Activated T-helper 17 cell treated with anti-CD3 and anti-CD28 coated beads, Interleukin-2, amount 50 U/mL, for 72 hours (primary cell): ENCODE data around the gene FADS6. TPM values are rescaled to one million over a fixed set of nuclear protein-coding genes. Genes with fewer than 3 reads are reported as not detected.
"Not testable (repeated sequence)": the region's sequence is repeated elsewhere in the genome, so short reads cannot be mapped to it uniquely, and the experiment has no call there.

ENCODE experiments used
- ATAC-seq: fragments of 150-1000 bp; cut with Tn5 transposase; replicated peaks from 2 replicates; pipeline ENCODE4 v1.10.0; 2021; ENCODE audit warnings: mild to moderate bottlenecking, moderate library complexity
- H3K27ac Mint-ChIP-seq: one replicate; pipeline ENCODE4 v1.8.0; 2022; ENCODE audit warnings: mixed read lengths
- H3K27me3 Mint-ChIP-seq: one replicate; pipeline ENCODE4 v1.8.0; 2022; ENCODE audit warnings: mixed read lengths
- H3K36me3 Mint-ChIP-seq: one replicate; pipeline ENCODE4 v1.8.0; 2022; ENCODE audit warnings: low read depth, mild to moderate bottlenecking, mixed read lengths
- H3K4me1 Mint-ChIP-seq: one replicate; pipeline ENCODE4 v1.8.0; 2022; ENCODE audit warnings: mixed read lengths
- H3K4me3 Mint-ChIP-seq: one replicate; pipeline ENCODE4 v1.8.0; 2022; ENCODE audit warnings: mild to moderate bottlenecking, mixed read lengths
- H3K9me3 Mint-ChIP-seq: one replicate; pipeline ENCODE4 v1.8.0; 2022; ENCODE audit warnings: mixed read lengths
- total RNA-seq, 2 donors: library from RNA; stranded (reverse); gene quantifications; one replicate each; pipeline ENCODE4 v1.2.3, GENCODE V29; 2022

The FADS6 gene
- total RNA-seq, 2 donors from 2014 or later = not detected

DNA sequence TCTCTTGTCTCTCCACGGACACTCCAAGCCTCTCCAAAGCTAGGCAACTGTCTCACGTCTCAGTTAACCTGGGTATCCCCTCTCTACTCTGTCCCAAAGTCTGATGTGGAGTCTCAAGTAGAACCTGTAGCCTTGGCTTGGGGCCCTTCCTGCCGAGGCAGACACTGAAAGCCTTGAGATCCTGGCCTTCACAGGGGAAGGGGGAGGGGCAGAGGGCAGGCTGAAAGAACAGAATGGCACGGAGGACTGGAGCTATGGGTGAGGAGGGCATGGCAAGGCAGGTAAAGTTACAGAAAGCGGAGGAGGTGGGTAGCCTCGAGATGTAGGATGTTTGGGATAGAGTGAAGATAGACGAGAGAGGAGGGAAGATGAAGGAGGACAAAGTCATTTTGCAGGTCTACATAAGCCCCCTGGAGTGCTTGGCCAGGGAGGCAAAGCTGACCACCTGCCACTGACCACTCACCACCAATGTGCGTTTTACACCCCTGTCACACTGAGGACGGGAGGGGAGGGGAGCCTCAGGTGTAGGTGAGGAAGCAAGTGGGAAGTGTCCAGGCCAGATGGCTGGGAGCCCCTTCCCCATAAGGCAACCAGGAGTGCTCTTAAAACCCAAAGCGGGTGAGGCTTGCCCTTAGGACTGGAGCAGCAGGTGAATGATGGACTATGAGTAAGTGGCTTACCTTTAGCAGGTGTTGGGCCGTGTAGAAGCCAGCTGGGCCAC, 21.9 kb downstream of the FADS6 start:
- peaks cover 26% of the 10 kb centered on the region for H3K36me3 Mint-ChIP-seq
- peaks cover 16% of the 10 kb centered on the region for H3K4me1 Mint-ChIP-seq
- peak overlapping the region; percentile 91 for H3K4me3 Mint-ChIP-seq
- ATAC-seq = no peak
- H3K27me3 Mint-ChIP-seq = no peaks in the 10 kb centered on the region
- peak overlapping the region; percentile 43 for H3K27ac Mint-ChIP-seq
- H3K9me3 Mint-ChIP-seq = no peaks in the 10 kb centered on the region

DNA sequence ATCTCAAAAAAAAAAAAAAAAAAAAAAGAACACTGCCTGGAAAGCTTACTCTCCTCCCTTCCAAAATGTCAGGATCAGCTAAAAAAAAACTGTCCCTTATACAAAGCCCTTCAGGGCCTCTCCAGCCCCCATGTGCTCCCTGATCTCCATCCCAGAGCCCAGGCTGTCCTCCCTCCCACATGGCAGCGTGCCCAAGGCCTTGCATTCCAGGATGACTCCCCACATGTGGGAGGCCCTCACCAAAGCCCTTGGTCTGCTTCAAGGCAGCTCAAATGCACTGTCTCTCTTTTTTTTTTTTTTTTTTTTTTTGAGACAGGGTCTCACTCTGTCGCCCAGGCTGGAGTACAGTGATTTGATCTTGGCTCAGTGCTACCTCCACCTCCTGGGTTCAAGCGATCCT, 22.9 kb downstream of the FADS6 start:
- no peaks in the 10 kb centered on the region for H3K9me3 Mint-ChIP-seq
- no peaks in the 10 kb centered on the region for H3K27me3 Mint-ChIP-seq
- peaks cover 26% of the 10 kb centered on the region for H3K36me3 Mint-ChIP-seq
- no peak for ATAC-seq
- no peak overlapping the region for H3K4me3 Mint-ChIP-seq
- no peak overlapping the region for H3K27ac Mint-ChIP-seq
- H3K4me1 Mint-ChIP-seq = peaks cover 16% of the 10 kb centered on the region

DNA sequence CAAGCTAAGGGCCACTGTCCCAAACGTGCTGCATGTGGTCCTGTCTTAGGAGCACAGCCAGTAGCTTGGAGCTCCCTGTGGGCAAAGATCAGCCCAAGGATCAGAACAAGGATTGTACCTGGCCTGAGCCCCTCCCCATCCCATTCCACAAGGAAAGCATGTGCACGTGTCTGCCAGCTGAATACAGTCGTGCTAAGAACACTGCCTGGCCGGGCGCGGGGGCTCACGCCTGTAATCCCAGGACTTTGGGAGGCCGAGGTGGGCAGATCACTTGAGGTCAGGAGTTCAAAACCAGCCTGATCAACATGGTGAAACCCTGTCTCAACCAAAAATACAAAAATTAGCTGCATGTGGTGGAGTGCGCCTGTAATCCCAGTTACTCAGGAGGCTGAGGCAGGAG, 23.4 kb downstream of the FADS6 start:
- ATAC-seq, H3K4me3 Mint-ChIP-seq, H3K27me3 Mint-ChIP-seq, H3K9me3 Mint-ChIP-seq, H3K27ac Mint-ChIP-seq: not testable (repeated sequence)
- Mint-ChIP-seq H3K36me3 (peaks cover 30% of the 10 kb centered on the region), H3K4me1 (peaks cover 18% of the 10 kb centered on the region)

DNA sequence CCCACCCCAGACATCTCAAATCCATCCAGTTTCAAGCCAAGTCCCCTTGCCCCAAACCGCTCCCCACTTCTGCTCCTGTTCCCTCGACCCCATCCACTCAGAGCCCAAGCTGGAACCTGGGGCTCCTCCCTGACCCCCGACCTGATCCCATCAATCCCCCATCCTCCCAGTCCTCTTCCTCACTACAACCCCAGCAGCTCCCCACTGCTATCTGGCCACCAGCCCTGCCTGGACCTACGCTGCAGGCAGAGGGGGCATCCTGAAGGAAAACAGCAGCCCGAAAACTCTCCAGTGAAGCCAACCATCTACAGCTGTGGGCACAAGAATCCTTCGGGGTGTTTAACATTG, 24.6 kb downstream of the FADS6 start:
- no peak overlapping the region for H3K27ac Mint-ChIP-seq
- no peaks in the 10 kb centered on the region for H3K9me3 Mint-ChIP-seq
- H3K36me3 Mint-ChIP-seq = peaks cover 35% of the 10 kb centered on the region
- H3K27me3 Mint-ChIP-seq = no peaks in the 10 kb centered on the region
- H3K4me1 Mint-ChIP-seq = peaks cover 22% of the 10 kb centered on the region
- no peak overlapping the region for H3K4me3 Mint-ChIP-seq
- no peak for ATAC-seq

DNA sequence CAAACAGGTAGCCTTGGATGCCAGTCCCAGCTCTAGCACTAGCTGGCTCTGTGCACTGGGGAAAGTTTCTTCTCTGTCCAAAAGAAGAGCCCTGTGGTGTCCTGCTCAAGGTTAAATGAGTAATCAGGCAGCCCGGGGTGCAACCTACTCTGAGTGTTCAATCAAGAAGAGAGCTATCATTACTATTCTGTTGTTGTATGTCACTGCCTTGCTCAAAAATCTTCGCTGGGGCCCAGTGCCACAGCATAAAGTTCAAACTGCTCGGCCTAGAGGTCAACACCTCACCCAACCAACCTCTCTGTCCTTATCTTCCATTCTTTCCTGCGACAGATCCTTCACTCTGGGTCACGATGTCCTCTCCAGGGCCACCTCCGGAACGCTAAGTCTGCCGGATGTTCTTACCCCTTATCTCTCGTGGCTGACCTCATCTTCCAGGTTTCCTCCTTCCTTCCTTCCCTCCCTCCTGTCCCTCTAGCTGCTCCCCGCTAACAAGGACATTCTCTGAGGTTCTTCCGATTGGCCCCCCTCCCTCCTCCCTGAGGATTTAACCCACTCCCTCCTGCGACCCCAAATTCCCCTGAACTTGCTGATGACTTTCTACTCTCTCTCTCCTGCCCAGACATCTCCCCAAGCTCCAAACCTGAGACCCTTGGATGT, 25.1 kb downstream of the FADS6 start:
- Mint-ChIP-seq H3K4me1 (peaks cover 22% of the 10 kb centered on the region), H3K27me3 (no peaks in the 10 kb centered on the region), H3K9me3 (no peaks in the 10 kb centered on the region), H3K27ac (no peak overlapping the region), H3K36me3 (peaks cover 38% of the 10 kb centered on the region), H3K4me3 (no peak overlapping the region)
- no peak for ATAC-seq

DNA sequence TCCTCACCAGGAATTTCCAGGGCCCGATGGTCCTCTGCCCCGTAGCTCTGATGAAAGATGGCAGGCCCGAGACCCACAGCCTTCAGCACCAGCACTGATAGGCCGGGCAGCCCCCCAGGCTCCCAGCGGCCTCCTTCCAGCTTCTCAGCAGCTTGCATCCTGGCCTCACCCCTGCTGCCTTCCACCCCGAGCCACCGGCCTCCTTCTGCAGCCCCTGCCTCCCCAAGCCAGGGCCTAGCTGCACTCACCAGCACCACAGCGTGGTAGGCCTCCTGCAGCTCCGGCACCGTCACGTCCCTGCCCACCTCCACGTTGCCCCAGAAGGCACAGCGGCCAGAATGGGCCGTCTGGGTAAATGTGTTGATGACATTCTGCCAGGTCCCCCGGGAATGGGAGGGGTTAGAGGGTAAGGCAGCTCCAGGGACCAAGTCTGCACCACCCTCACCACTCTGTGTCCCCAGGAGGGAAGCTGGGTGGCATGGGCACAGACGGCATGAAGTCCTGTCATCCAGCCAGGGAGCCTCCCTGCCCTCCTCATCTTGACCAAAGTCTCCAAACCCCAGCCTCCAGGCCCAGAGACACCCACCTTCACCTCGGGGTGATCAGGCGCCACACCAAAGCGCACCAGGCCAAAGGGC, 27.1 kb downstream of the FADS6 start:
- no peak overlapping the region for H3K27ac Mint-ChIP-seq
- ATAC-seq = no peak
- peaks cover 9% of the 10 kb centered on the region for H3K4me1 Mint-ChIP-seq
- H3K36me3 Mint-ChIP-seq = peaks cover 26% of the 10 kb centered on the region
- H3K4me3 Mint-ChIP-seq = no peak overlapping the region
- no peaks in the 10 kb centered on the region for H3K27me3 Mint-ChIP-seq
- H3K9me3 Mint-ChIP-seq = no peaks in the 10 kb centered on the region

DNA sequence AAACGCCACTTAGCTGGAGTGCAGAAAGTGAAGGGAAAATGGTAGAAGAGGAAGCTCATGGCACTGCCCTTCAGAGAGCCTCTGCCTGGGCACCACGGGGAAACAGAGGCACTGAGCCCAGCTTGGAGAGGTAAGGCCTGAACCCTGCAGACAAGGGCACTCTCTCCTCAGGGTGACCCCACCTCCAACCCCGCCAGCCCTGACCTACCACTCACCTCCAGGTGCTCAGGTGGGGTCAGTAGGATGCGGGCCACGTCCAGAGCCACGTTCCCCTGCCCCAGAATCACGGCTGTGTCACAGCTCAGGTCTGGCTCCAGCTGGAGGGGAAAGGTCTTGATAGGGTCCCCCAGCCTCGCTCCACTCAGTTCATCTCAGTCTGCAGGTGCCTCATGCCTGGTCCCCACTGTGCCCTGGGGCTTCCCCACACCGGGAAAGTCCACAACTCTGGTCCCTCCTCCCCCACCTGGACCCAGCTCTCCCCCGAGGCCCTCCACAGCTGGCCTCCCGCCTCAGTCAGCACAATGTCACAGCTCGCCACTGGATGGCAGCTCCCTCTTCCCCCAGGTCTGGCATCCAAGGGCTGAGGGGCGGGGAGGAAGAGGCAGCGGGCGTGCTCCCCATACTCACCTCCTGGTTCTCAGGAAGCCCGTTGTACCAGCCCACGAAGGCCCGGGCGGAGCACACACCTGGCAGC, 27.8 kb downstream of the FADS6 start:
- Mint-ChIP-seq H3K27ac (no peak overlapping the region), H3K4me1 (peaks cover 5% of the 10 kb centered on the region), H3K27me3 (no peaks in the 10 kb centered on the region), H3K4me3 (no peak overlapping the region), H3K9me3 (no peaks in the 10 kb centered on the region), H3K36me3 (peaks cover 22% of the 10 kb centered on the region)
- ATAC-seq = no peak

DNA sequence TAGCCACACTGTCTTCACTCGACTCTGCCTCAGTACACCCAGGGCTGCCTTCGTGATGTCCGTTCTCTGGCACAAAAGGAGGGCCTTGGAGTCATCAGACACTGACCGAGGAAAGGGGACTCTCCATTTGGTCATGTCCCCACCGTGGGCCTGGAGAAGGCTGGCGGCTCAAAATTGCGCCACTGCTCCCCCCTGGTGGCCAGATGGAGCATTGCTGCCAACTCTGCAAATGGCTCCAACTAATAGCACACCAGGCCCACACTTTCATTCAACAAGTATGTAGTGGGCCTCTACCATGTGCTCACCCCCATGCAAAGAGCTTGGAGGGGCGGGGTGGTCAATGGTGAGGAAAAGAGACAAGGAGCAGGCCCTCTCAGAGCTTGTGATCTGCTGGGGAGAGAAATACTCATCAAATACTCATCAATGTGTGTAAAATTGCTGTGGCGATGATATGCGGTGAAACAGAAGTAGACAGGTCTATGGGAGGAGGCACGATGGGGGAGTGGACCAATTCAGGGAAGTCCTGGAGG, 28.5 kb downstream of the FADS6 start:
- Mint-ChIP-seq H3K4me1 (peaks cover 5% of the 10 kb centered on the region), H3K27me3 (peaks cover 3% of the 10 kb centered on the region), H3K4me3 (no peak overlapping the region), H3K9me3 (no peaks in the 10 kb centered on the region), H3K27ac (no peak overlapping the region), H3K36me3 (peaks cover 21% of the 10 kb centered on the region)
- peak; percentile 66 for ATAC-seq

DNA sequence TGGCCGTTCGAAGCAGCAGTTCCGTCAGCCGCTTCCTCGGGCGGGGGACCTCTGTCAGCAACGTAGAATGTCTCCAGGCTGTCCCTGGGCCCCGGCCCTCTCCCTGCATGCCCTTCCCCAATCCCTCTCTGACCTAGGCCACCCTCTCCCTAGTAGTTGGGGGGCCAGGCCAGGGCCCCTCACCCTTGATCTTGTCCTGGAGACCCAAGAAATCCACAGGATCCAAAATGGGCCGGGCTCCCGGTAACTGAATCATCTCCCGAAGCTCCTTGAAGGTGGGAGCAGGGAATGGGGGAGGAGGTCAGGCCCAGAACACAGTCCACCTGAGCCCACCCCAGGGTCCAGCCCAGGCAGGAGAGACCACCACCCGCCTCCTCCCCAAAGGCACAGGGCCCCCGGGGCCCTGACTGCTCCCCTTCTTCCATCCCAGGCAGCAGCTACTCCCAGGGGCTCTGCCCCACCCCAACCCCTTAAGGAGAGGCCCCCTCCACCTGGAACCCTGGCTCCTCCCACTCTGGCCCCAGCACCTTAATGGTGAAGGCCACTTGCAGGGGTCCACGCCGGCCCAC, 29.1 kb downstream of the FADS6 start:
- H3K4me3 Mint-ChIP-seq = no peak overlapping the region
- H3K27me3 Mint-ChIP-seq = peaks cover 3% of the 10 kb centered on the region
- peaks cover 16% of the 10 kb centered on the region for H3K36me3 Mint-ChIP-seq
- no peak for ATAC-seq
- no peak overlapping the region for H3K27ac Mint-ChIP-seq
- H3K9me3 Mint-ChIP-seq = no peaks in the 10 kb centered on the region
- peaks cover 5% of the 10 kb centered on the region for H3K4me1 Mint-ChIP-seq

DNA sequence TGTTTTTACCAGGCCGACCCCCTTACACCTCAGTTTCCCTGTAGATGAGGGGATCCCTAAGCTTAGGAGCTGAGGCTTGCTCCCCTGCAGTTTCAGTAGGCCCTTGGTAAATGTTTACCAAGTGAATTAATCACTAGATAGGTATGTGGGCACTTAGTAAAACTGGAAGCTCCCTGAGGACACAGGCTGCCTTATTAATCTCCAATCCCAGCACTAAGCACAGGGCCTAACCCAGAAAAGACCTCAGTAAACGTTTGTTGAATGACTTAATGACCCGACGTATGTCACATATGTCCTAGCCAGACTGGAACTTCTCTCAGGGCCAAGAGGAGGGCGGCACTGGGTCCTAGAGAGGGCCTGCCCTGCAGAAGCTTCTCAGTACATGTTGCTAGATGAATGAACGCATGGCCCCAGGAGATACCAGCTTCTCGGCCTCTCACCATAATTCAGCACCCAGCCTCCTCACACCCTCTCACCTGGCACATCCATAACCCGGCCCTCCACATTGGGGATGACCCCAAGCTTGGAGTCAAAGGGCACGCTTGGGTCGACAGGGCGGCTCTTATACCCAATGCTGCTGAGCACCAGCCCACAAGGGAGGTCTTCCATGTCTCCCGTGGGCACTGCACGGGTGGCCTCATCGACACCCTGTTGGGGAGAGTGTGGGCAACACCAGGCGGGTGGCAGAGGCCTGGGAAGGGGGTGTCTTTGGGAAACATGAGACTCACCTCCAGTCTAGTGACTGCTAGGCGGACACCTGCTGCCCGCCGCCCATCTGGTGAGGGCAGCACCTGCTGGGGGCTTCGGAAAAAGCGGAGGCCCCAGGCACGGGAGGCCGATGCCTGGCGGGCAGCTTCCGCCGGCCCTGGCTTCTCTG, 29.8 kb downstream of the FADS6 start:
- Mint-ChIP-seq H3K4me1 (peaks cover 5% of the 10 kb centered on the region), H3K4me3 (no peak overlapping the region)

DNA sequence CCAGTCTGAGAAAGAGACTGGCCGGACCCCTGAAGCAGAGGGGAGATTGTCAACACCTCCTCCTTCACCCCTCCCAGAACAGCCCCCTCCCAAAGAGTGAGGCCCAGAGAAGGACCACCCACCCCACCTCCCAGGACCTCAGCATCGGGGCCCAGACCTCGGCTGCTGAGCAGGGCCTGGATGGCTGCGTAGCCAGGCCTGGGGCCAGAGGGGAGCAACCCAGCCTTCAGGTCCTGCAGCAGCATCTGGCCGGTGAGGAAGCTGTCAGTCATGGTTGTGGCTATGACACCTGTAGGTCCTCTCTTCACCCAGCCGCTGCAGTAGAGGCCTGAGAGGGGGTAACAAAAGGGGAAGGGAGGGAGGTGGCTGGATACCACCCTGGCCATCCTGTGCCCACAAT, 30.5 kb downstream of the FADS6 start:
- no peak overlapping the region for H3K4me3 Mint-ChIP-seq
- H3K36me3 Mint-ChIP-seq = peaks cover 21% of the 10 kb centered on the region
- no peak for ATAC-seq
- H3K27ac Mint-ChIP-seq = no peak overlapping the region
- peaks cover 5% of the 10 kb centered on the region for H3K4me1 Mint-ChIP-seq
- peaks cover 15% of the 10 kb centered on the region for H3K27me3 Mint-ChIP-seq
- H3K9me3 Mint-ChIP-seq = no peaks in the 10 kb centered on the region

More for the DNA sequence above, 29.8 kb downstream of the FADS6 start:
- Mint-ChIP-seq H3K27ac (no peak overlapping the region), H3K27me3 (peaks cover 9% of the 10 kb centered on the region), H3K36me3 (peaks cover 21% of the 10 kb centered on the region), H3K9me3 (no peaks in the 10 kb centered on the region)
- no peak for ATAC-seq

DNA sequence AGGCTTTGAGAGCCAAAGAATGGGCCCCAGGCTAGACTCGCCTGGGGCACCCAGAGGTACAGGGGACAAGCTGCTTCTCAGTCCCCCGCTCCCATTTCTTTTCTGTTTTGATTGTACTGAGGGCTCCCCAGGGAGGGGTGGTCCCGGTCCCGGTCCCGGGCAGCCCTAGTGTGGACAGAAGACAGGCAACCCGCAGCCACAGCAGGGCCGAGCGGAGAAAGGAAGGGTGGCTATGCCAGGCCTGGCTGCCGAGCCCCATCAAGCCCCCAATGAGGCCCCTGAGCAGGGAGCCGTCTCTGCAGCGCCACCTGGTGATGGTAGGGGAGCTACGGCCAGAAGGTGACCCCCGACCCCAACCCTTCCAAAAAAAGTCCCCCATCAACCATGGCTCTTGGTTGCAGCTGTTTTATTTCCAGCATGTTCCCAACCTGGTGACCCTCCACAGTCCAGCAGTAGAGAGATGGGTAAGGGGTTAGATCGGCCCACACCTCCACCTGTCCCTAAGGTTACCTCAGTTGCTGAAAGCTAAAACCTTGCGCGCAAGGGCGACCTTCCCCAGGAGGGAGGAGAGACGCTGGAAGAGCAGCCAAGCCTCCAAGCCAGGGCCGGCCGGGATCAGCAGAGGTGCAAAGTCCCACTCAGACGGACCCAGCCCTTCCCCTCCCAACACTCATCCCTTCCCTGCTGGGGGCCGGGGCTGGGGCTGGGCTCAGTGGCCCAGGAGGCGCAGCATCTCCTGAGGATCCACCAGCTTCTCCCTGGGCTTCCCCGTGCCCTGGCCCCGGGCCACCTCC, 31.1 kb downstream of the FADS6 start:
- H3K4me3 Mint-ChIP-seq = peak overlapping the region; percentile 32
- no peak overlapping the region for H3K27ac Mint-ChIP-seq
- peaks cover 21% of the 10 kb centered on the region for H3K27me3 Mint-ChIP-seq
- peak; percentile 52 for ATAC-seq
- peaks cover 21% of the 10 kb centered on the region for H3K36me3 Mint-ChIP-seq
- no peaks in the 10 kb centered on the region for H3K9me3 Mint-ChIP-seq
- peaks cover 5% of the 10 kb centered on the region for H3K4me1 Mint-ChIP-seq

DNA sequence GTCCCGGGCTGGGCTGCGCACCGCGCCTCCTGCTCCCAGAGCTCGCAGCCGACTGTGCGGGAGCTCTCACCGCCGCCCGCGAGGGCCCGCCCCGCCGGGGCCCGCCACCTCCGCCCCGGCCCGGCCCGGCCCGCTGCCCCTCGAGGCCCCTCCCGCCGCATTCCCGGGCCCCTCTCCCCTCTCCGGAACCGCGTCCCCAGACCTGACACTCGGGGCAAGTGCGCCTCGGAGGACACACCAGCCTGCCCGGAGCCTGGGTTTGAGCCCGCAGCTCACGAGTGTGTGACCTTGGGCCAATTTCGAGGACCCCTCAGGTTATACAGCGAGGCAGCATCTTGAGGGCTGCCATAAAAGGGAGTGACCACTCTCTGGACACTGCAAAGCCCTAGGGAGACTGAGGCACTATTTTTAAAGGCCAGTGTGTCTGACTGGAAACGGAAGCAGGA, 31.7 kb downstream of the FADS6 start:
- peaks cover 5% of the 10 kb centered on the region for H3K4me1 Mint-ChIP-seq
- no peak for ATAC-seq
- H3K27me3 Mint-ChIP-seq = peaks cover 27% of the 10 kb centered on the region
- H3K4me3 Mint-ChIP-seq = peak overlapping the region; percentile 32
- no peak overlapping the region for H3K27ac Mint-ChIP-seq
- no peaks in the 10 kb centered on the region for H3K9me3 Mint-ChIP-seq
- peaks cover 21% of the 10 kb centered on the region for H3K36me3 Mint-ChIP-seq
